OCI-LY7 (cell line): ENCODE results near the gene MIER3. TPM values are rescaled to one million over a fixed set of nuclear protein-coding genes. Genes with fewer than 3 reads are reported as not detected.
"Not testable (repeated sequence)": the region's sequence is repeated elsewhere in the genome, so short reads cannot be mapped to it uniquely, and the experiment has no call there.

ENCODE experiments used
- BruUV-seq: library from RNA; stranded (reverse); fragments of 400-500 nt; replicated peaks from 2 replicates; lab custom pipeline; 2021; lab: Mats Ljungman, UMichigan
- CTCF ChIA-PET: fragments of 300-600 bp; sonication (Branson Sonifier 250); formaldehyde crosslinking; loops from one replicate; lab custom pipeline; 2022; ENCODE audit warnings: antibody characterized with exemption; ENCODE audit not compliant: unreplicated experiment; lab: Charles Lee
- POLR2A ChIA-PET: fragments of 300-600 bp; sonication (Branson Sonifier 250); formaldehyde crosslinking; loops from one replicate; lab custom pipeline; 2022; ENCODE audit warnings: antibody characterized with exemption; lab: Charles Lee
- DNase-seq: peaks from one replicate; pipeline ENCODE4 v3.0.0-alpha.2; 2015; ENCODE audit warnings: low spot score
- H2AFZ ChIP-seq: fragments of 200-600 bp; sonication (generic), shearing (Covaris generic); 2 replicates; pipeline ENCODE4 v1.6.1; 2014; ENCODE audit warnings: mild to moderate bottlenecking, antibody characterized with exemption, low read length, moderate library complexity
- H3K27ac ChIP-seq: fragments of 200-600 bp; sonication (generic); 2 replicates; pipeline ENCODE4 v1.5.1; 2014; ENCODE audit warnings: mixed run types, low read depth, mild to moderate bottlenecking, moderate library complexity, low read length, inconsistent platforms; ENCODE audit not compliant: poor library complexity, severe bottlenecking
- H3K36me3 ChIP-seq: fragments of 200-600 bp; sonication (generic); 2 replicates; pipeline ENCODE4 v1.6.1; 2014; ENCODE audit warnings: mild to moderate bottlenecking, antibody characterized with exemption, low read length, moderate library complexity, mixed read lengths; ENCODE audit not compliant: insufficient read depth
- H3K4me1 ChIP-seq: fragments of 200-600 bp; sonication (generic); 2 replicates; pipeline ENCODE4 v1.5.1; 2014; ENCODE audit warnings: mild to moderate bottlenecking, low read length; ENCODE audit not compliant: insufficient read depth, poor library complexity, severe bottlenecking
- H3K4me2 ChIP-seq: fragments of 200-600 bp; sonication (generic); 2 replicates; pipeline ENCODE4 v1.6.1; 2014; ENCODE audit warnings: mild to moderate bottlenecking, low read length
- H3K4me3 ChIP-seq: fragments of 200-600 bp; sonication (generic); 2 replicates; pipeline ENCODE4 v1.5.1; 2014; ENCODE audit warnings: mild to moderate bottlenecking, low read depth, low read length; ENCODE audit not compliant: poor library complexity, severe bottlenecking
- H3K79me2 ChIP-seq: fragments of 200-600 bp; sonication (generic); 2 replicates; pipeline ENCODE4 v1.6.1; 2016; ENCODE audit warnings: low read depth, mild to moderate bottlenecking, low read length, moderate library complexity, mixed read lengths; ENCODE audit not compliant: insufficient read depth
- H3K9me2 ChIP-seq: fragments of 200-600 bp; sonication (generic); 2 replicates; pipeline ENCODE4 v1.6.1; 2016; ENCODE audit warnings: mild to moderate bottlenecking, low read length, mixed read lengths; ENCODE audit not compliant: insufficient read depth
- H3K9me3 ChIP-seq: fragments of 200-600 bp; sonication (generic); 2 replicates; pipeline ENCODE4 v1.6.1; 2014; ENCODE audit warnings: mild to moderate bottlenecking, mixed run types, low read length, mixed read lengths
- H4K20me1 ChIP-seq: fragments of 200-600 bp; sonication (generic); 2 replicates; pipeline ENCODE4 v1.6.1; 2014; ENCODE audit warnings: mild to moderate bottlenecking, antibody characterized with exemption, low read length, moderate library complexity, mixed read lengths; ENCODE audit not compliant: insufficient read depth
- CTCF ChIP-seq: fragments of 200-600 bp; sonication (generic); conservative IDR thresholded peaks from 2 replicates; pipeline ENCODE4 v1.5.1; 2014; ENCODE audit warnings: mild to moderate bottlenecking, antibody characterized with exemption, low read length, moderate library complexity, mixed read lengths
- EZH2phosphoT487 ChIP-seq: fragments of 200-600 bp; sonication (generic); IDR thresholded peaks from 2 replicates; pipeline ENCODE4 v1.6.1; 2018; ENCODE audit warnings: low read depth, borderline replicate concordance, mild to moderate bottlenecking, mixed run types, antibody characterized with exemption, low read length, moderate library complexity, mixed read lengths
- intact Hi-C: fragments of 100-400 bp; cut with micrococcal nuclease; formaldehyde crosslinking; loops from one replicate; pipeline ENCODE4 v1.10.0; 2022; ENCODE audit not compliant: unreplicated experiment
- total RNA-seq, 2 experiments: library from RNA; depleted of rRNA in 1 of 2; stranded (reverse); fragments of >200 nt in 1 of 2; shearing (Covaris generic) in 1 of 2; gene quantifications; 2 replicates each; pipeline ENCODE4 v1.2.3, GENCODE V29; 2014 to 2022

MIER3 gene
- total RNA-seq, 2 experiments from 2014 or later: 12.6 to 29.2 TPM

GRCh38 chr5:56981548-56982315 lies 29.8 kb upstream of the MIER3 start:
- ChIA-PET POLR2A (no interaction called here), CTCF (no interaction called here)
- H3K9me3 ChIP-seq: no peaks in the 10 kb centered on the region
- H3K79me2 ChIP-seq: no peaks in the 10 kb centered on the region
- H3K9me2 ChIP-seq: no peaks in the 10 kb centered on the region
- H3K27ac ChIP-seq: no peak overlapping the region
- H3K36me3 ChIP-seq: no peaks in the 10 kb centered on the region
- BruUV-seq: no TSS peak
- TF ChIP-seq CTCF (no peak), EZH2phosphoT487 (no peak)
- H3K4me1 ChIP-seq: peaks cover 15% of the 10 kb centered on the region
- H3K4me3 ChIP-seq: no peak overlapping the region
- DNase-seq: no peak
- intact Hi-C loops: no loop called here
- H3K4me2 ChIP-seq: no peak overlapping the region
- H2AFZ ChIP-seq: no peak overlapping the region
- no peaks in the 10 kb centered on the region for H4K20me1 ChIP-seq

GRCh38 chr5:56979968-56980367 lies 28.0 kb upstream of the MIER3 start:
- Histone ChIP-seq H3K4me3 (no peak overlapping the region), H2AFZ (no peak overlapping the region), H3K9me3 (no peaks in the 10 kb centered on the region), H3K27ac (no peak overlapping the region), H3K36me3 (no peaks in the 10 kb centered on the region), H3K79me2 (no peaks in the 10 kb centered on the region), H3K4me1 (no peaks in the 10 kb centered on the region), H4K20me1 (no peaks in the 10 kb centered on the region), H3K4me2 (no peak overlapping the region), H3K9me2 (no peaks in the 10 kb centered on the region)
- no TSS peak for BruUV-seq
- ChIA-PET CTCF (no interaction called here), POLR2A (no interaction called here)
- no peak for DNase-seq
- intact Hi-C loops: no loop called here
- TF ChIP-seq CTCF (no peak), EZH2phosphoT487 (no peak)

- H3K79me2 ChIP-seq, H4K20me1 ChIP-seq, H3K4me2 ChIP-seq, H3K9me3 ChIP-seq, H3K36me3 ChIP-seq, BruUV-seq, H3K27ac ChIP-seq, CTCF ChIA-PET, H3K4me1 ChIP-seq, intact Hi-C loops, DNase-seq, H3K4me3 ChIP-seq, H3K9me2 ChIP-seq, H2AFZ ChIP-seq: not testable (repeated sequence)
- POLR2A ChIA-PET: interaction anchor here (0.6 kb wide), 1 partner anchor 197 kb away, joined by 3 read pairs; no protein-coding TSS in a partner anchor
These were observed 27.6 kb upstream of the MIER3 start for GRCh38 chr5:56979526-56979925.
